HEK293 (cell line): ENCODE measurements around the gene PPAT.

Experiments used
- CTCF ChIP-seq: fragments of 450-650 bp; formaldehyde crosslinking; IDR thresholded peaks from 2 replicates; pipeline ENCODE4 v1.5.1; 2016; ENCODE audit warnings: missing biosample characterization, missing genetic modification characterization
- SP2 ChIP-seq: fragments of 450-650 bp; formaldehyde crosslinking; IDR thresholded peaks from 2 replicates; pipeline ENCODE4 v1.5.1; 2016; ENCODE audit warnings: missing biosample characterization, missing genetic modification characterization
- ZNF449 ChIP-seq: fragments of 450-650 bp; formaldehyde crosslinking; IDR thresholded peaks from 2 replicates; pipeline ENCODE4 v1.5.1; 2017; ENCODE audit warnings: missing biosample characterization, mild to moderate bottlenecking, missing genetic modification characterization, moderate library complexity
- ZNF626 ChIP-seq: fragments of 450-650 bp; sonication (Bioruptor Pico); formaldehyde crosslinking; IDR thresholded peaks from 2 replicates; pipeline ENCODE4 v1.5.1; 2018; ENCODE audit warnings: missing biosample characterization, missing genetic modification characterization, inconsistent platforms

GRCh38 chr4:56360071-56360470, 75.3 kb downstream of the PPAT start:
- TF ChIP-seq CTCF: no peak
- no peak for TF ChIP-seq ZNF626 (tag by site-specific recombination)
- no peak for TF ChIP-seq ZNF449 (tag by site-specific recombination)
- no peak for TF ChIP-seq SP2
